Measurements from ENCODE around the gene DRICH1.
"Not testable (repeated sequence)": the region's sequence is repeated elsewhere in the genome, so short reads cannot be mapped to it uniquely, and the experiment has no call there.

DRICH1 gene, protein sequence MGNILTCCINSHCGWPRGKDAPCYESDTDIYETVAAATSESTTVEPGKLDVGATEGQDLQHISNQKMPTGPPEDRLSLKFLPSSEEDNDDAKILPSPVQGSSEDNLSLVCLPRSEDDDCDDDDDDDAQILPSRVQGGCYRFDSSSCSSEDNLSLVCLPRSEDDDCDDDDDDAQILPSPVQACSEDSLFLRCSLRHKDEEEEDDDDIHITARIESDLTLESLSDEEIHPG

GRCh38 chr22:23632178-23632577 lies at the start of gene DRICH1:
DRICH1 (minus strand) TSS chr22:23632321; CDS start chr22:23632023, 298 bp downstream.
- DNase-seq (ENCODE audit: low read depth): no peak

GRCh38 chr22:23681026-23681809 lies 49.1 kb upstream of the DRICH1 start:
- no peak for DNase-seq (ENCODE audit: low read depth)

DNA sequence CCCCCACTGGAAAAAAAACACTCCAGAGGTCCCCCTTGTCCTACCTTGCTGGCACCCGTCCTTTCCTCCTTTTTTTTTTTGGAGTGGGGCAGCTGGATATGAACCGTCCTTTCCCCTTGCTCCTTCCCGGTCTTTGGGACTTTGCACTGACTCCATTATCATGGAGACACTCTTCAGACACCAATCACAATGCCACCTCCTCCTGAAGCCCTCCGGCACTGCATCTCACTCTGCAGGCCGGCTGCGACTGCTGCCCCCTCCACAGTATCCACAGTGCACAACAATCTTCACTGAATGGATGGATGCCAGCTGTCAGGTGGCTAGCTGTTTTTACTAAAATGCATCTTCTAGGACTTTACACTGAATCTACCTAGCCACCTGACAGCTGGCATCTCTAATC lies 46.0 kb upstream of the DRICH1 start:
- DNase-seq (ENCODE audit: low read depth): no peak

- DNase-seq (ENCODE audit: low read depth): no peak
Measured at GRCh38 chr22:23677701-23677995, 45.5 kb upstream of the DRICH1 start.

GRCh38 chr22:23676841-23677700 lies 45.0 kb upstream of the DRICH1 start:
- not testable (repeated sequence) for DNase-seq (ENCODE audit: low read depth)

GRCh38 chr22:23675502-23676415 lies 43.6 kb upstream of the DRICH1 start:
- DNase-seq (ENCODE audit: low read depth): peak; percentile 17

DNA sequence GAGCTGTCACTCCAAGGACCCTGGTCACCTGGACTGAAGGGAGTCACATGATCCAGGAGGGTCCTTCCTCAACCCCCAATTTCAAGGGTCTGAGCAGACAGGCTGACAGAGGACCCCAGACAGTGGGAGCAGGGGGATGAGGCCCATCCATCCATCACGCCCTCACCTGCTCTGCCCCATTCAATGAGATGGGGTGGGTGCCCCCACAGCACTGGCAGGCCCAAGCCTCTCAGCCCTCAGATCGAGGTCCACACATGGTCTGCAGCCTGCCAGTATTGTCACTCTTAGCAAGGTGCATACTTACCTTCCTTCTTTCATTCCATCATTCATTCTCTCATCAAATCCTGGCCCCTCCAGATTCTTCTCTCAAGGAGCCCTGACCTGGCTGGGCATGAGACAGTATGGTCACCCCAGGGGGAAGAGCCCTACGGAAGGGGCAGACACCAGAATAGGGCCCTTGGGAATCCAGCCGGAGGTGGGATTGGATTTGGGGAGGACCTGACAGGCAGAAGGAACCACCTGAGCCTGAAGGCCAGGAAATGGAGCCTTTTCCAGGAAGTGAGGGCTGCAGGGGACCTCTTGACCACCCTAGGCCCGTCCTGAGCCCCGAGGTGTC lies 42.9 kb upstream of the DRICH1 start:
- DNase-seq (ENCODE audit: low read depth): not testable (repeated sequence)

GRCh38 chr22:23673826-23674690 lies 41.9 kb upstream of the DRICH1 start:
- no peak for DNase-seq (ENCODE audit: low read depth)

DNA sequence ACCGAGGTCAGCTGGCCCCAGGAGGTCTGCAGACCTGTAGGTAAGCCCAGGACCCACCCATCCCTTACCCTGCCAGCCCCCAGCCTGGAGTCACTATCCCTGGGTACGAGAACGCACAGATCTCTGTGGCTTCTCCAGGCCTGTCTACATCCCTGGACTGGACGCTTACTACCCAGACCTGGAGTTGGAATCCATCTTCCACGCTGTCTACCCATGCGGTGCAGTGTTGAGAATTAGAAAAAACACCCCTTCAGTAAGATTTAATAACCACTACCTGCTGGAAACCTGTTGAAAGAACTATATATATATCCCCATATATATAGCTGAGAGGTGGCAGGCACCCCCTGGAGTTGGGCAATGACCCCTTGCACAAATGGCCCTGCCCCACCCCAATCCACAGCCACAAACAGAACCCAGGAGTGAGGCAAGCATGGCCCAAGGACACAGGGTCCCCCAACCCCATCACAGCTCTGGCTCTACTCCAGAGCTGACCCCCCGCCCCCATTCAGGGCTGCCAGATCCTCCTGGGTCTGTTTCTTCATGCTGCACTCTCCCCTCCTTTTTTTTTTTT lies 41.0 kb upstream of the DRICH1 start:
- DNase-seq (ENCODE audit: low read depth): no peak

DNA sequence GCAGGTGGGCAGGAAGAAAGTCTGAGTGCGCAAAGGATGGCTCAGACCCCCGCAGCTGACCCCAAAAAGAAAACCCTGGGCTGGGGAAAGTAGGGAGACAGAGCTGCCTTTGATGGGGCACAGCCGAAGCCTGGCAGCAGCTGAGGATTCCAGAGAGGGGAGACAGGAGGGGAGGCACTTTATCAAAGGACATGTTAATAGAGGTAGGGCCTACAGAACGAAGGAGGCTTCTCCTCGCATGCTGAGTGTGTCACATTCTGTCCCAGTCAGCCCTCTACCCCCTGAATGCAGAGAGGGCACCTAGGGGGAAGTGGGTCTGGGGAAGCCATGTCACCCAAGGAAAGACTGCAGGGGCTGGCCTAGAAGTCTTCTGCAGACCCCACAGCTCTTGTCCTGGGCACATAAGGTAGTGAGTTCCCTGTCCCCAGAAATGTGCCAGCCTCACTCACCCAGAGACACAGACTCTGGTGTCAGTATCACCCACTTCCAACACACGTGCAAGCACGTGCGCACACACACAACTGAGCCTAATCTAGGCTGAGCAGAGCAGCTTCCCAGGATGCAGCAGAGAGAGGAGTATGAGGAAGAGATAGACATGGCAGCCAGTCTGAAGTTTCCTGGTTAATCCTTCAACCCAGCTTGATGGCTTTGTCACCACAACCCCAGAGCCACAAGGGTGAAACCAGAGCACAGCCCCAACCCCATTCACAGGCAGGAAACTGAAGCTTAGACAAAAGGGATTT lies 40.4 kb upstream of the DRICH1 start:
- DNase-seq (ENCODE audit: low read depth): not testable (repeated sequence)

GRCh38 chr22:23671387-23671786 lies 39.3 kb upstream of the DRICH1 start:
- DNase-seq (ENCODE audit: low read depth): not testable (repeated sequence)

- DNase-seq (ENCODE audit: low read depth): no peak
Measured at GRCh38 chr22:23670378-23671295, 38.5 kb upstream of the DRICH1 start.

DNA sequence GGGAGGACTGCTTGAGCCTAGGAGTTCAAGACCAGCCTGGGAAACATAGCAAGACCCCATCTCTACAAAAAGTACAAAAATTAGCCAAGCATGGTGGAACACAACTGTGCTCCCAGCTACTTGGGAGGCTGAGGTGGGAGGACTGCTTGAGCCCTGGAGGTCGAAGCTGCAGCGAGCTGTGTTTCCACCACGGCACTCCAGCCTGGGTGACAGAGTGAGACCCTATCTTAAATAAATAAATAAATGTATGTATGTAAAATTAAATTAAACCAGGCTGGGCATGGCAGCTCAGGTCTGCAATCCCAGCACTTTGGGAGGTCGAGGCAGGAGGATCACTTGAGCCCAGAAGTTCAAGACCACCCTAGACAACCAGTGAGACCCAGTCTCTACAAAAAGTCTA lies 28.3 kb upstream of the DRICH1 start:
- not testable (repeated sequence) for DNase-seq (ENCODE audit: low read depth)

DNA sequence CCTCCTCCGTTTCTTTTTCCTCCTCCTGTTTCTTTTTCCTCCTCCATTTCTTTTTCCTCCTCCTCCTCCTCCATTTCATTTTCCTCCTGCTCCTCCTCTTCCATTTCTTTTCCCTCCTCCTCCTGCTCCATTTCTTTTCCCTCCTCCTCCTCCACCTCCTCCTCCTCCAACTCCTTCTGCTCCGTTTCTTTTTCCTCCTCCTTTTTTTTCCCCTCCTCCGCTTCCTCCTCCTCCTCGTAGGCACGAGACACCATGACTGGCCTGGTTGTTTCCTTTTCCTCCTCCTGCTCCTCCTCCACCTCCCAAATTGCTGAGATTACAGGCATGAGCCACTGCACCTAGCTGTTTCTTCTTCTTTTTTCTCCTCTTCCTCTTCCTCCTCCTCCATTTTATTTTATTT lies 25.6 kb upstream of the DRICH1 start:
- DNase-seq (ENCODE audit: low read depth): no peak

DNA sequence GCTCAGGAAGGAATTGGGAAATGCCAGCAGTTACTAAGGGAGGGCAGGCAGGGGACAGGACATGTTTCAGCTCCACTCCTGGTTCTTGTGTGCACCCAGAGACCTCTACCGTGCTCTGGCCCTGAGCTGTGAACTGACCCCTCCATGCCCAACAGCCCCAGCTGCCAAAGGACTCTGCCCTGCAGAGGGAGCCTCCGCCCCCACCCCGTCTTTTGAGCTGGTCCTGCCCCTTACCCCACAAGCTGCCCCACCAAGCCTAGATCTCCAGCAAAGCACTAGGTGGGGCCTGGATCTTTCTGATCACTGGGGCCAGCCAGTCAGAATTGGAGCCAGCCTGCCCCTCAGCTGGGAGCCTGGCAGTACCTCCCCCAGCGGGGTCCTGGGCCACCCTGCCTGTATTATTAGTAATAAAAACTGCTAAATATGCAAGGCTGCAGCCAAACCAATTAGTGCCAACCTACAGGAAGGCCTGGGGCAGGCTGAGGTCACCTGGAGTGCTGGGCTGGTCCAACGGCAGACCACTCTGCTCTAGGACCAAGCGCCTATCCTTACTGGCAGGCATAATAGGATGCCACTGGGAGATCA lies 23.9 kb upstream of the DRICH1 start:
- DNase-seq (ENCODE audit: low read depth): no peak

DNA sequence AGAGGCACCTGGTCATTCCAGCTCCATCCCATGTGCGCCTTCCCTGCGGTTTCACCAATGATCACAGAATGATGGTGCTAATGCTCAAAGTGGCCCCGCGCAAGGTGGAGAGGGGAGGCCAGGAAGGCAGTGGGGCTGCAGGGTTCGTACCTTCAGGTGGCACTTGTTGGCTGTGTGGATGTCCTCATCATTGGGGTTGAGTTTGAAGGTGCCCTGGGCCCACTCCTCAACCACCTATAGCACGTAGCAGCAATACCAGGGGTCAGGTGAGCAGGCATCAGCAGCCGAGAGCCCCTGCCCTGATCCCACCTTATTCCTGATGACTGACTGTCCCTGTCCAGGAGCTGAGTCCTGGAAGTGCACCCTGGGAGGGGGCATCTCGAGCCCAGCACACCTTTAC lies 20.6 kb upstream of the DRICH1 start:
- DNase-seq (ENCODE audit: low read depth): no peak

GRCh38 chr22:23652286-23652685 lies 20.2 kb upstream of the DRICH1 start:
- no peak for DNase-seq (ENCODE audit: low read depth)

DNA sequence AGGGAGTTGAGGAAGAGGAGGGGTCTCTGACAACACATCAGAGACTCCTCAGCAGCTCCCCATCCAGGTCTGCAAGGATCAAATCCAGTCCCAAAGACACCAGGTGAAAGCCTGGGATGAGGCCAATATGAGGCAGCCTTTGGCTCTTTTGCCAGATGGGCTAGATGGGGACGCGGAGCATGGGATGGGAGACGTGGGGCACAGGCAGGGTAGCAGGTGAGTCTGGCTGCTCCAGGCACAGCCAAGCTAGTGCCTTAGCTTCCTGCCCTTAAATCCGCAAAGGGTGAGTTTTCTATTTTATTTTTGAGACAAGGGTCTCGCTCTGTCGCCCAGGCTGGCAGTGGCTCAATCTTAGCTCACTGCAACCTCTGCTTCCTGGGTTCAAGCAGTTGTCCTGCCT lies 19.6 kb upstream of the DRICH1 start:
- no peak for DNase-seq (ENCODE audit: low read depth)

Measured in EH (cell line).